T-helper 2 cell treated with Interferon-gamma antibody and Interleukin-4, amounts not matched to agents 5 μg/mL and 100 μg/mL, for 36 hours (primary cell): ENCODE data around the gene SPDYC.

Experiments
- DNase-seq: peaks from one replicate; pipeline ENCODE4 v3.0.0; 2021; ENCODE audit warnings: low spot score
- H3K27ac Mint-ChIP-seq: one replicate; pipeline ENCODE4 v1.8.0; 2021; ENCODE audit warnings: mild to moderate bottlenecking, mixed read lengths
- H3K27me3 Mint-ChIP-seq: one replicate; pipeline ENCODE4 v1.8.0; 2021; ENCODE audit warnings: low read depth, mixed read lengths
- H3K36me3 Mint-ChIP-seq: one replicate; pipeline ENCODE4 v1.8.0; 2021; ENCODE audit warnings: low read depth, mixed read lengths
- H3K4me1 Mint-ChIP-seq: one replicate; pipeline ENCODE4 v1.8.0; 2021; ENCODE audit warnings: low read depth, mixed read lengths
- H3K4me3 Mint-ChIP-seq: one replicate; pipeline ENCODE4 v1.8.0; 2022; ENCODE audit warnings: mild to moderate bottlenecking, moderate library complexity, mixed read lengths
- H3K9me3 Mint-ChIP-seq: one replicate; pipeline ENCODE4 v1.8.0; 2021; ENCODE audit warnings: mixed read lengths

SPDYC gene

GRCh38 chr11:65170058-65170534 is at the start of gene SPDYC:
SPDYC (plus strand) TSS chr11:65170233; CDS start chr11:65171358, 1,125 bp downstream.
- no peak within 1 kb of the TSS for H3K4me3 Mint-ChIP-seq
- no peak for DNase-seq

DNA sequence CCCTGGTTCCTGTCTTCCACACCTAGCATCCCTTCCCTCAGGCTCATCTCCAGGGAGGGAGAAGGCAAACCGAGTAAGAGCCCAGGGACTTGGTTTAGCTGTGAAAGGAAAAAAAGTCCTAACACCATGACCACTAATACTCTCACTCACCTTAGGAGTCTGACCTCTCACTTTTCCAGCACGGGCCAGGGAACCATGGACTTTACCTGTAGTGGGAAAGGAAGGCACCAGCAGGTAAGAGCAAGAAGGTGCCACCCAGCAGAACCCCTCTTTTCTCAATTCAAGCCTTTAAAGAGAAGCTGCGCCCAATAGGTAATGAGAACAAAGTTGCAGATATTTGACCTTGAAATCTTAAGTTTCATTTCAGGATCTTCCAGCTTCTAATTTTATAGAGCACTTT is 49.2 kb upstream of the SPDYC start:
- no peak for DNase-seq
- H3K4me3 Mint-ChIP-seq, result peak overlapping the region; percentile 99
- peaks cover 30% of the 10 kb centered on the region for H3K4me1 Mint-ChIP-seq
- H3K27ac Mint-ChIP-seq, result peak overlapping the region; percentile 99
- no peaks in the 10 kb centered on the region for H3K27me3 Mint-ChIP-seq
- peaks cover 46% of the 10 kb centered on the region for H3K36me3 Mint-ChIP-seq
- H3K9me3 Mint-ChIP-seq, result no peaks in the 10 kb centered on the region

More at GRCh38 chr11:65170058-65170534, at the start of gene SPDYC:
- Mint-ChIP-seq H3K27ac (peak within 1 kb of the TSS; percentile 87), H3K27me3 (no peaks in the 10 kb centered on the region), H3K4me1 (peaks cover 11% of the 10 kb centered on the region), H3K36me3 (no peaks in the 10 kb centered on the region), H3K9me3 (no peaks in the 10 kb centered on the region)

GRCh38 chr11:65121447-65121864 is 48.6 kb upstream of the SPDYC start:
- Mint-ChIP-seq H3K4me3 (peak overlapping the region; percentile 99), H3K27me3 (no peaks in the 10 kb centered on the region), H3K9me3 (no peaks in the 10 kb centered on the region), H3K4me1 (peaks cover 28% of the 10 kb centered on the region), H3K27ac (peak overlapping the region; percentile 99), H3K36me3 (peaks cover 49% of the 10 kb centered on the region)
- DNase-seq, result no peak

DNA sequence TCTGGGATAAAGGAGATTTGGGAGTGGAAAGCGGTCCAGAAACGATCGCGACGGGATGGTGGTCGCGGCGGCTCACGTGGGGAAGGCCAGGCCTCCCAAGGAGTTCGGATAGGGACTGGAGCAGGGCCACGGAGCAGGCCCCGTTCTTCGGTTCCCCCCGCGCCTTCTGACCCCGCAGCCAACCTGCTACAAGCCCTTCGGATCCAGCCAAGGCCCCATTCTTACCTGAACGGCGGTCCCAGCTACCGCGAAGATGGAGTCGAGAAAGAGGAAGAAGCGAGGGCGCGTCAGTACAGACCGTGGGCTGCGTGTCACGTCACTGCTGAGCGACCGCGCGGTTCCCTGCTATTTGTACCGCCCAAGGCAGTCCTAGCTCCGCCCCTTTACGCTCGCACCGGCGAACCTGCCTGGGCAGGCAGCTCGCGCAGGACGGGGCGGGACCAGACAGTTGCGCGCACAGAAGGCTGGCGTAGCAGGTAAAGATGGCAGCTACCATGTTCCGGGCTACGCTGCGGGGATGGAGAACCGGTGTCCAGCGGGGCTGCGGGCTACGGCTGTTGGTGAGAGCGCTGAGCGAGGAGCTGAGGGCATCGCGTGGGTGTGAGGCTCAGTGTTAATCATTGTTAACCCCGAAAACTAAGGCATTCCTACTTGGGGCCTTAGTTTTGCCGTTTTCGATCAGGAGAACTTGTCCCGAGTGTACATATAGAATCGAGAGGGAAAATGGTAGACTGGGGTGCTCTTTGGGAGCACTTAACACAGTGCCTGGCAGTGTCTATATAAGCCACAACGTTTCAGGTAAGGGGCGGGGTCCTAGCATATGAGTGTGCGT is 48.0 kb upstream of the SPDYC start, which contains the start of the genes FAU and MRPL49:
Gene FAU, minus strand, starts transcription at position 270 of the 832 bp plus-strand sequence. CDS start 321 bp downstream, outside the sequence.
Gene MRPL49, plus strand, starts transcription at position 457 of the 832 bp plus-strand sequence. Its CDS starts 26 bp downstream, at position 483.
- DNase-seq, result peak; percentile 99
- Mint-ChIP-seq H3K27ac (peak within 1 kb of the TSS; percentile 99), H3K36me3 (peaks cover 54% of the 10 kb centered on the region), H3K9me3 (no peaks in the 10 kb centered on the region), H3K4me3 (peak within 1 kb of the TSS; percentile 99), H3K27me3 (no peaks in the 10 kb centered on the region), H3K4me1 (peaks cover 26% of the 10 kb centered on the region)

DNA sequence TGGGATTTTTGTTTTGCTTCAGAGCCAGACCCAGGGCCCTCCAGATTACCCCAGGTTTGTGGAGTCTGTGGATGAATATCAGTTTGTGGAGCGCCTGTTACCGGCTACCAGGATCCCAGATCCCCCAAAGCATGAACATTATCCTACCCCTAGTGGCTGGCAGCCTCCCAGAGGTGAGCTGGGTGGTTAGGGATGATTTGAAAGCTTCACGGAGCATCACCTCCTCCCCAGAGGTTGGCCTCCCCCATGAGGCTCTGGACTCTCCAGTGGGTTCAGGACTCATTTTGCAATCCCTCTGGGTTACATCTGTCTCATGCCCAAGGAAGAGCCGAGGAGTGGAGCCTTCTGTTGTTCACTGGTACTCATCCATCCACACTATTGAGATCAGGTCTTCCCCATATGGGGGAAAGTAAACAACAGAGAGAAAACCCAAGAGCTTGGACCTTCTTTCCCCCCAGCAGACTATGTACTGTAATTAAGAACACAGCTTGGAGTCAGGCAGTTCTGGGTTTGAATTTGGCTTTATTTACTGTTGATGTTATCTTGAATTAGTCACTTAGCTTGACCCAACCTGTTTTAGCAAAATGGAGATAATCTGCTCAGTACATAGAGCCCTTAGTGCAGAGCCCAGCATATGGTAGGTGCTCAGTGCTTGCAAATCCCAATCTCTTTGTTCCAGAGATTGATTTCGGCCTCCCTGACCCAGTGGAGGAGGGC is 45.4 kb upstream of the SPDYC start:
- H3K36me3 Mint-ChIP-seq, result peaks cover 43% of the 10 kb centered on the region
- no peaks in the 10 kb centered on the region for H3K27me3 Mint-ChIP-seq
- DNase-seq, result no peak
- H3K4me3 Mint-ChIP-seq, result peak overlapping the region; percentile 32
- no peaks in the 10 kb centered on the region for H3K9me3 Mint-ChIP-seq
- H3K4me1 Mint-ChIP-seq, result peaks cover 16% of the 10 kb centered on the region
- H3K27ac Mint-ChIP-seq, result no peak overlapping the region

DNA sequence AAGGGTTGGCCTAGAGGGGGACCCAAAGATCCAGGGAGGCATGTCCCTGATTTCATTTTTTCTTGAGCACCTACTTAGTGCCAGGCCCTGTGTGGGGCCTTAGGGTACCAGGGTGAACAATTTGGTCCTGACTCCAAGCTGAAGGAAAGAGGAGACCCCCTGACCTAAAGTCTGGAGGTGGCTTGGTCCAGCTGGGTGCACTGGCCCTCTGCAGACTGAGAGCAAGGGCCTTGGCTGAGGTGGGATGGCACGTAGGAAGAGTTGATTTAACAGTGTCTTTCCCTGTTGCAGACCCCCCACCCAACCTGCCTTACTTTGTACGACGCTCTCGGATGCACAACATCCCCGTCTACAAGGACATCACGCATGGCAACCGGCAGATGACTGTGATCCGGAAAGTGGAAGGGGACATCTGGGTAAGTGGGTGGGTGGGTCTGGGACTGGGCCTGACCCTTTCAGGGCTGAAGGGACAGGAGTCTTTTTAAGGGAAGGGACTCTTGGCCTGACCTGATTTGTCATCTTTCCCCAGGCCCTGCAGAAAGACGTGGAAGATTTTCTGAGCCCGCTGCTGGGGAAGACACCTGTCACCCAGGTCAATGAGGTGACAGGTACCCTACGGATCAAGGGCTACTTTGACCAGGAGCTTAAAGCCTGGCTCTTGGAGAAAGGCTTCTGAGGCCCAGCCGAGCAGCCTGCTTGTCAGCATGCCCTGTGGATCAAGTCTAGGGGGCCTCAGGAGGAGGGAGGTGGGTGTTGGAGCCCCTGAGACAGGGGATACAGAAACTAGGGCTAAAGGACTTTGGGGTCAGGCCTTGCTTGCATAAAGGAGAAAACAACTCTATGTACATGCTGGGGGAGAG is 44.6 kb upstream of the SPDYC start:
- H3K9me3 Mint-ChIP-seq, result no peaks in the 10 kb centered on the region
- peaks cover 12% of the 10 kb centered on the region for H3K4me1 Mint-ChIP-seq
- DNase-seq, result no peak
- no peaks in the 10 kb centered on the region for H3K27me3 Mint-ChIP-seq
- H3K27ac Mint-ChIP-seq, result no peak overlapping the region
- peaks cover 38% of the 10 kb centered on the region for H3K36me3 Mint-ChIP-seq
- H3K4me3 Mint-ChIP-seq, result no peak overlapping the region

DNA sequence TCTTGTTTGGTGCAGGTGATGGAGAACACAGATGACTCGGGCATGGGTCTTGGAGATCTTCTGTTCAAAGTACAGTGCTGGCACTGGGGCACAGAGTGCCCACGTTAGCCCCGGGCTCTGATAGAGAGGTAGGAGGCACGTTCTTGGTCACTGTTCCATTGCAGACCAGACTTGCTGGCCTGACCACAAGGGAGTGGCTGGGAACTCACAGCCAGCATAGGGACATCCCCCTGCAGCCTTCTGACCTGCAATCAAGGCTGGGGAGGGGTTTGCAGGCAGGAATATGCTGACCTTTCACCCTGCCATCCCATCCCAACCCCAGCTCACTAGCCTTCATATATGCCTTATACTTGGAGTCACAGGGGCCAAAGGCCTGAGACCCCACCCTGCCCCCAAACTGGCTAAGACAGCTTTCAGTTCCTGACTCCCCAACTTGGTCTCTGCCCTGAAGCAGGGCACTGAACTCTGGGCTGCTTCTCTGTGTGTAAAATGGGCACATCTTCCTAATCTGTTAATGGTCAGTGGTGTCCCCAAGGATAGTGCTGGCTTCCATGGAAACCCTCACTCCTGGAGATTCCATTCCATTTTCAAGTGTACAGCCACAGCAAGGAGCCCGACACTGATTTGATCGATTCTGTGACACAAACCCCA is 43.3 kb upstream of the SPDYC start:
- no peak for DNase-seq
- H3K9me3 Mint-ChIP-seq, result no peaks in the 10 kb centered on the region
- no peak overlapping the region for H3K4me3 Mint-ChIP-seq
- H3K36me3 Mint-ChIP-seq, result peaks cover 32% of the 10 kb centered on the region
- peaks cover 2% of the 10 kb centered on the region for H3K4me1 Mint-ChIP-seq
- no peaks in the 10 kb centered on the region for H3K27me3 Mint-ChIP-seq
- H3K27ac Mint-ChIP-seq, result no peak overlapping the region

DNA sequence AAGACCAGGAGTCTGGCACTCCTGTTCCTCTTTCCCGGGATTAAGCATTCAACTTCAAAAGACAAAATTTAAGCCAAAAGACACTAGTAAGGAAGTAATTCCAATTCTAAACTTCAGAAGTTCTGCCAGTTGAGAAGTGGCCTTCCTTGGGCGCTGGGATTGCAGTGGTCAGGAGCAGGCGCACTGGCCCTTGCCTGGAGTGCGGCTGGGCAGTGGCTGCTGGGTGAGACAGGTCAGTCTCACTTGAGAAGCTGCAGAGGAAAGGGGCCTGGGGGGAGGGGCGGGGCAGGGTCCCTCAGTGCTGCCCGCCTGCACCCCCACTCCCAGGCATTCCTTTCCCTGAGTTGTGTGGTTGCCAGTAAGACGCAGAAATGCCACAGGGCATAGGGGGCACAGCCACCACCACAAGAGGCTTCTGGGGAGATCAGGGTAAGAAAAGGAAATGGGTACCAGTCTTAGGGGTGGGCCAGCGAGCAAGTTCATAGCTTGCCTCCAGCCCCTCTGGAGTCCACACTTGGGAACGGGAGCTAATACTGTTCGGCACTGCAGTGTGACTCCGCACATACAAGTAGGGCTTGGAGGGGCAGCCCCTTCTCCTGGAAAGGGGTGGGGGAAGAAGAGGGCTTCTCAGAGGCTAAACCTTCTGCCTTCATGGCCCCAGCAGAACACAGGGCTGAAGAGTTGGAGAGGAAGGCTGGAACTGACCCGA is 42.4 kb upstream of the SPDYC start:
- no peak overlapping the region for H3K27ac Mint-ChIP-seq
- H3K27me3 Mint-ChIP-seq, result no peaks in the 10 kb centered on the region
- no peak for DNase-seq
- H3K4me3 Mint-ChIP-seq, result no peak overlapping the region
- peaks cover 35% of the 10 kb centered on the region for H3K36me3 Mint-ChIP-seq
- H3K4me1 Mint-ChIP-seq, result peaks cover 4% of the 10 kb centered on the region
- H3K9me3 Mint-ChIP-seq, result no peaks in the 10 kb centered on the region

DNA sequence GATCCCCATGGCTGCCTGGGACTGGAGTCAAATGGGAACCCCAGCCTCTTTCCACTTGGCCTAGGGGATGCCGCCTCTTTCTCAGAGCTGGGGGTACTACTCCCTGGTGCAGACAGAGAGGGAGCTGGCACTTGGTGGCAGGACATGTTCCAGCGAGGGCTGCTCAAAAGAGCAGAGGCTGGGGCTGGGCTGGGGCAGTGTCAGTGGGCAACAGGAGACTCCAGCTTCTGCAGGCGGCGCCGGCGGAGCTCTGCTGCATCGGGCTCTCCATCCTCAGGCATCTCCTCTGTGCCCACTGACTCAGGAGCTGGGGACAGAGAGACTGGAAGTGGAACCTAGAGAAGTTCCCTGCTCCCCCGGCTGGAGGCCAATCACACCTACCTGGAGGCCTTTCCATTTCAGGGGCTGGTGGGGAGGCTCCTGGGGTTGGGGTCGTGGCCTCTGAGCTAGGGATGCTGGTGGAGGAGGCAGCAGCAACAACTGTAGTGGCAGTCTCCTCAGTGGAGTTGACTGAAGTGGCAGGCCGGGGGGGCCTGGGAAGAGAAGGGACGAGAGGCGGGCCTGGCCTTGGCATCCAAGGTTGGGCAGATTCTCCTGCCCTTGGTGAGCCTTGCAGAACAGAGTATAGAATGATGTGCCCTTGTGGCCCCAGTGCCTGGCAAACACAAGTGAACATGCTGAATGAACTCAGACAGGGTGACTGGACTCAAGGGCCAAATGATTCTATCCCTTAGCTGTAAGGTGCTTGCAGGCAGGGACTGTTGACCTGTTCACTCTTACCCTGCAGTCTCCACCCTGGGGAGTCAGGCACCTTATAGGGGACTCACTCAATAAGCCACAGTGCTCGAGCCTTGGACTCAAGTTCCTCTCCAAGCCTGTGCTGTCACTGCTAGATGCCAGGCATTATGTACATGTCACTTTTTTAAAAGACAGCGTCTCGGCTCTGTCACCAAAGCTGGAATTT is 41.6 kb upstream of the SPDYC start:
- H3K4me3 Mint-ChIP-seq, result no peak overlapping the region
- H3K36me3 Mint-ChIP-seq, result peaks cover 39% of the 10 kb centered on the region
- no peak for DNase-seq
- no peaks in the 10 kb centered on the region for H3K9me3 Mint-ChIP-seq
- no peak overlapping the region for H3K27ac Mint-ChIP-seq
- no peaks in the 10 kb centered on the region for H3K27me3 Mint-ChIP-seq
- peaks cover 8% of the 10 kb centered on the region for H3K4me1 Mint-ChIP-seq

DNA sequence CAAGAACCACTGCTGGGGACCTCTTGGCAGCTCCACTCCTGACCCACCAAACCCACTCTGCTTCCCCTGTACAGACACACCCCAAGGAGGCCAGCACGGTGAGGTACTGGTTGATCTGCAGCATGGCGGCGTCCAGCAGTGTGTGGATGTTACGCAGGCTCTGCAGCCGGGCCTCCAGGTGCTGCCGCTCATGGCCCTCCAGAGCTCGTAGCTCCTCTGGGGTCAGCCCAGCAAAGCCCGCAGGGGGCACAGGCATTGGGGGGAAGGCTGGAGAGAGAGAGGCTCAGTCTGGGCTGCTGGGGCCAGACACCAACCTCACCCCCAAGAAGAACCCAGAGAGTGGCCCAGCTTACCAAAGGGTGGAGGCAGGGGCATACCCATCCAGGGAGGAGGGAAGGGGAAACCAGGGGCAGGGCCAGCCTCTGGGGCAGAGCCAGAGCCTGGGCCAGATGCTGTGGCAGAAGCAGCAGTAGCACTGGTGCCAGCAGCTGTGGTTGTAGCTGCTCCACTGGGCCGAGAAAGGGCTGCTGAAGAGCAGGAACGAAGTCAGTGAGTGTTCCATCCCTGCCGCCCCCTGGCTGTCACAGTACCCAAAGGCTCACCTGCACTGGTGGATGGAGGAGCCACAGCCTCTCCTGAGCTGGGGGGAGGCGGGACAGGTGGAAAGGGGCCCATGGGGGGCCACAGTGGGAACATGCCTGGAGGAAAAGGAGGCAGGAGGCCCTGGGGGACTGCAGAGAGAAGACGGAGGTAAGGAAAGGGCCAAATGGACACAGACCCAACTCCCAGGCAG is 40.2 kb upstream of the SPDYC start:
- no peak for DNase-seq
- no peak overlapping the region for H3K27ac Mint-ChIP-seq
- no peaks in the 10 kb centered on the region for H3K27me3 Mint-ChIP-seq
- H3K36me3 Mint-ChIP-seq, result peaks cover 39% of the 10 kb centered on the region
- no peak overlapping the region for H3K4me3 Mint-ChIP-seq
- H3K4me1 Mint-ChIP-seq, result peaks cover 9% of the 10 kb centered on the region
- no peaks in the 10 kb centered on the region for H3K9me3 Mint-ChIP-seq

GRCh38 chr11:65130631-65131416 is 39.2 kb upstream of the SPDYC start:
- Mint-ChIP-seq H3K4me1 (peaks cover 12% of the 10 kb centered on the region), H3K27me3 (no peaks in the 10 kb centered on the region), H3K9me3 (no peaks in the 10 kb centered on the region), H3K36me3 (peaks cover 36% of the 10 kb centered on the region), H3K27ac (no peak overlapping the region), H3K4me3 (no peak overlapping the region)
- DNase-seq, result no peak
